Measurements from ENCODE around the gene SCGB1A1. TPM values are rescaled to one million over a fixed set of nuclear protein-coding genes. Genes with fewer than 3 reads are reported as not detected.

Gene SCGB1A1
- total RNA-seq, 1 experiment from 2014 or later = not detected

DNA sequence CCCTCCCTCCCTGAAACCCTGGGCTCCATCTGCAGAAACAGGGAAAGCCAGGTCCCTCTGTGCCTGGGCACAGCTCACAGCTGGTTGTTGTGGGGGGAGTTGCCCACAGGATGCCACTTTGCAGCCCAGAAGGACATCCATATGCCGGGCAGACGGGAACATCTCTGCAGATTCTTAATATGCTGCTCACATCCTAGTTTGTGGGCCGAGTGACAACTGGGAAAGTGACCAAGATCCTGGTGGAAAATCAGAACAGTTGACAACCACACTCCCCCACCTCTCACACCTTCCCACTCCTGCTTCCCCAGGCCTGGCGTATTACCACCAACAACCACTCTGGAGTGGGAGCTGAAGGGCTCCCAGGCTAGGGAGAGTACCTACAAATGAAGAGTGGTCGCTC is 7.3 kb upstream of the SCGB1A1 start:
- DNase-seq (ENCODE audit: low read depth, low spot score) = no peak
- in situ Hi-C loops (cut with HindIII; ENCODE audit: low pct_unique_long_range_greater_than_20kb, low sequenced_read_pairs) = no loop called here

DNA sequence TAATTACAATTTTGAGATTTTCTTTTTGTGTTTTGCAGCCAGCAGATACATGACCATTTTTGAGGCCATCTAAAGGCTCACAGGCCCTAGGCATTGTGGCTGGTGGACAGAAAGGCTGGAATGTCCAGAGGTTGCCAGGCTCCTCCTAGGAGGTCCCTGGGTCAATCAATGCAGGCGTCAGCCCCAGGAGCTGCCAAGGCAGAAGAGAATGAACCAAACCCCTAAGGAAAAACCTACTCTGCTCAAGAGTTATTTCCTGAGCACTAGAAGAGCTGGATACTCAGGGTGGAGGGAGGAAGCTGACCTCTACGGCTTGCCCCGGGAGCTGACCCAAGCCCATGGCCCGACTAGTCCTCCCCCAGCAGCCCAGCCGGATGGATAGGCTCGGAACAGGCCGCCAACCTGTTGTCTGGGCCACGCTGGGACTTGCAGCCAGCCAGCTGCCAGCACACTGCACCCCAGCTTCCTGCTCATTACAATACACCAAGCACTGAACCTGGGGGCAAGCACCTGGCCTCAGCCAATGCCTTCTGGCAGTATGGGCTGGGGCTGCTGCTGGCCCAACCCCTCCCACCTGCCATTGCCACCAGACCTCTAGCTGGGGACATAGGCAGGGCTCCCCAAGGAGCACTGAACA is 5.7 kb upstream of the SCGB1A1 start:
- no peak for DNase-seq (ENCODE audit: low read depth, low spot score)
- in situ Hi-C loops (cut with HindIII; ENCODE audit: low pct_unique_long_range_greater_than_20kb, low sequenced_read_pairs) = no loop called here

DNA sequence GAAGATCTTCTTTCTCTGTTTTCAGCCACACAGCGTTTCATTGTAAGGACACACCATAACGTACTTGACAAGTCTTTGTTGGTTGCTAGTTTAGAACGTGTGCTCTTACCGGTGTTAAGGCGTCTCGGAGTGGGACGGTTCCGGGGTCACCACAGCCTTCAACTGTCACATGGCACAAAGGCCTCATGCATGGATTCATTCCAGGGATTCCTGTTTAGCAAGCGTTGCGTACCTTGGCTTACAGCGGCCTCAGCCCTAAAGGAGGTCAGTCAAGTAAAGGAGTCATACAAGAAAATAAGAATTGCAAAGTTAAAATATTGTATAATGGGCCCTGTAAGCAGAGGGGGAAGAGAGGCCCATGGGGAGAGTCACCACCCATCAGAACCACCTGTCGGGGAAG is 2.2 kb upstream of the SCGB1A1 start:
- in situ Hi-C loops (cut with HindIII; ENCODE audit: low pct_unique_long_range_greater_than_20kb, low sequenced_read_pairs) = no loop called here
- DNase-seq (ENCODE audit: low read depth, low spot score) = no peak

DNA sequence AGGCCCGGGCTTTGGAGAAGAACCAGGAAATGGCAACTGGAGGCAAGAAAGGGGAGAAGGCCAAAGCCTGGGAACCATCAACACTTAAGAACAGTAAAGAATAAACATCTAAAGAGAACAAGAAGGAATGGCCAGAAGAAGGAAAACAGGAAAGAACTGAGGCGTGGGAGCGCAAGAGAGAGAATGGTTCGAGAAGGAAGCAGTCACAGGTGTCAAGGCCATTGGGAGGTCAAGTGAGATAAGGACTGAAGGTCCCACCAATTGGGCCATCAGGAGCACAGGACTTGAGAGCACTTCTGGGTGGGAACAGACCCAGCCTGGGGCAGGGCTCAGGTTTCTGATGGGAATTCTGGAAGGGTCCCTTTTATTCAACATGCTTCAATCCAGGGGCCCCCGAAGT is 697 bp upstream of the SCGB1A1 start:
- no peak for DNase-seq (ENCODE audit: low read depth, low spot score)
- in situ Hi-C loops (cut with HindIII; ENCODE audit: low pct_unique_long_range_greater_than_20kb, low sequenced_read_pairs) = no loop called here

DNA sequence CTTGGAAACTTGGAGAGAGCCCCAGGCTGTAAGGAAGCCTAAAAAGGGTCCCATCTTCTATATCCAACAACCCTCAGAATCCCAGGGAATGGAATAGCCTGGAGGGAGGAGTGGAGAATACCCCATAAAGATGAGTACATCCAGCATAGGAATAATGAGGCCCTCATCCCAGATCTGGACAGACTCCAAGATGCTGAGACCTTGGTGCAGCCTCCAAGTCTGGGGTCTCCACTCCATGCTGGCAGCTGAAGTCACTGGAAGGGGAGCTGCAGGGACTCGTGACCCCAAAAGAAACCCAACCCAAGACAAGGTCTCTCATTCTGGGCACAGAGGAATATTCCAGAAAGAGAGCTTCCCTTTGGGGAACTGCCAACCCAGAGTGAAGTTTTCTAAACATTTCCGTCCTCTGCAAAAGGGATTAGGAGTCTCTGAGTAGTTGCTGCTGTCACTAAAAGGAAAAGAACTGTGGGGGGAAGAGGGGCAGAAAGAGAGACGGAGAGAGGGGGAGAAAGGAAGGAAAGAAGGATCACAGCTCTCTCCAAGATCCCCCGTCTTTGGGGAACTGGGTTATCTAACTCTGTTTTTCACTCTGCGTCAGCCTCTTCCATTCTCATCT is 589 bp downstream of the SCGB1A1 start:
- DNase-seq (ENCODE audit: low read depth, low spot score) = no peak
- in situ Hi-C loops (cut with HindIII; ENCODE audit: low pct_unique_long_range_greater_than_20kb, low sequenced_read_pairs) = no loop called here

DNA sequence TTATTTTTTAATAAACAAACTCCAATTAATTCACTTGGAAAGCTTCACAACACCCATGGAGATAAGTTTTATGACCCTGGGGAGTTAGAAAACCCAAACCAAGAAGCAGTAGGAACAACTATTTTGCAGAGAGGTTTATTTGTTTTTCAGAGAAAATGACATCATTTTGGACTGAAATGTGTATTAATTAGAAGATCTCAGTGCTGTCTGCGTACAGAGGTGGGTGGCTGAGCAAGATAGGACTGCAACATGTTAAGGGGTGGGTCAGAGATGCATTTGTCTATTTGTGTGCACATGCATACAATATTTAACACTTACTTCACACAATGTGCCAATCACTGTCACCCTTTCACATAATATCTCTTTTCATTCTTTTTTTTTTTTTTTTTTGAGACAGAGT is 1.1 kb downstream of the SCGB1A1 start:
- DNase-seq (ENCODE audit: low read depth, low spot score) = no peak
- in situ Hi-C loops (cut with HindIII; ENCODE audit: low pct_unique_long_range_greater_than_20kb, low sequenced_read_pairs) = no loop called here

DNA sequence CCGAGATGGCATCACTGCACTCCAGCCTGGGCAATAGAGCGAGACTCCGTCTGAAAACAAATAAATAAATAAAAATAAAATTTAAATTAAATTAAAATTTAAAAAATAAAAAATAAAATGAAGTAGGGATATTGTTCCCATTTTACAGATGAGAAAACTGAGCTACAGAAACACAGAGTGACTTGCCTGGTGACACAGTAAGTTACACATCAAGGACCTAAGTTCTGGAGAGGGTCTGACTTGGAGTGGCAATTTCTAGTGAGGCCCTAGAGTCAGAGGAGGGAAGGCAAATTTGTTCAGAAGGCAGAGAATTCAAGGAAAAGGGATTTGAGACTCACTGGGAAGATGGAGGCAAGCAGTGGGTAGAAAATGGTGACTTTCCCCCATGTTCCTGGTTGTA is 2.0 kb downstream of the SCGB1A1 start:
- in situ Hi-C loops (cut with HindIII; ENCODE audit: low pct_unique_long_range_greater_than_20kb, low sequenced_read_pairs) = no loop called here
- no peak for DNase-seq (ENCODE audit: low read depth, low spot score)

DNA sequence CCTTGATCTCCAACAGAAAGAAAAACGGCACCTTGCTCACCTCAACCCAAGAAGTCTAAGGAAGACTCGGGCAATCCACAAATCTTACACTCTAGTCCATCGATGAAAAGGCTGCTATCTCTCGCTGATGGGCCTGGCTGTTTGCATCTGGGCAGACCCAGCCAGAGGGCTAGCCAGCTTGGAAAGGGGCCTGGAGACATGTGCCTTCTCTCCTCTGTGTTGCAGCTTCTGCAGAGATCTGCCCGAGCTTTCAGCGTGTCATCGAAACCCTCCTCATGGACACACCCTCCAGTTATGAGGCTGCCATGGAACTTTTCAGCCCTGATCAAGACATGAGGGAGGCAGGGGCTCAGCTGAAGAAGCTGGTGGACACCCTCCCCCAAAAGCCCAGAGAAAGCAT is 3.2 kb downstream of the SCGB1A1 start:
- in situ Hi-C loops (cut with HindIII; ENCODE audit: low pct_unique_long_range_greater_than_20kb, low sequenced_read_pairs) = no loop called here
- no peak for DNase-seq (ENCODE audit: low read depth, low spot score)

DNA sequence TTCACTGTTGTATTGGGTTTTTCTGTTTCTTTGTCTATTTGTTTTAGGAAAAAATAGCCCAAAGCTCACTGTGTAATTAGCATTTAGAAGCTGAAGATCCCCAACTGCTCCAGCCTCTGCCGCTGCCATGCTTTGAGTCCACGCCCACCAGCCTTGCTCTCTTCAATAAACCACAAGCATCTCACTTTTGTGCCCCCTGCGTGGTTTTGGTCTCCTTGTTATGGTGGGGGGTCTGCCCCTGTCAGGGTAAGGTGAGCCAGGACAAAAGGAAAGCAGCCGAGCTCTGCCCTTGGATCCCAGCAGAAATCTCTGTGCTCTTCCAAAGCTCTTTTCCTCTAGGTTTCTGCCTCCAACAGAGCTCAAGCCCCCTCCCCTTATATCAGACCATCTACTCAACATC is 4.2 kb downstream of the SCGB1A1 start:
- DNase-seq (ENCODE audit: low read depth, low spot score) = no peak
- in situ Hi-C loops (cut with HindIII; ENCODE audit: low pct_unique_long_range_greater_than_20kb, low sequenced_read_pairs) = no loop called here

DNA sequence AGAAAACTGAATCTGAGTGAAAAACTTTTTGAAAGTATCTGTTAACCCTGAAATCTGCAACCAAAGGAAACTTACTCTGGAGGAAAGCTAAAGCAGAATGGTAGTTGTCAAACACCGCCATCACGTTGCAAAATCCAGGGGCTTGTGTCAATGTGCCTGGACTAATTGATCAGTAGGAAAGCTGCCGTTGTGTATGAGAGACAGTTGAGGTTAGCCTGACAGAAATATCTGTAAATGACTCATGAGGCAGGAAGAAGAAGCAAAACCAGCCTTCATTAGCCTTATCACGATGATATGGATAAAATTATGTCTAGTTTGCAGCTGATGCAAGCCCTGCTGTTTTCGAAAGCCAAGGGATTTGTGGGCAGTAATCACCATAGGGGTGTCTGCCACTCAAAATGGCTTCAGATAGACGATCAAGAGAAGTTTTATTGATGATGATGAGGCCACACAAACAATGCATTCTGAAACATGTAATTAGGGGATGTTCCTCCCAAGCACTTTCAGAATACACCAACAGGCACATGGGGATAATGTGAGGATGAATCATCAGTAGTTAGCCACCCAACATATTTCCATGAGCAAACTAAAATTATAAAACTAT is 8.9 kb downstream of the SCGB1A1 start:
- in situ Hi-C loops (cut with HindIII; ENCODE audit: low pct_unique_long_range_greater_than_20kb, low sequenced_read_pairs) = no loop called here
- peak; percentile 37 for DNase-seq (ENCODE audit: low read depth, low spot score)

DNA sequence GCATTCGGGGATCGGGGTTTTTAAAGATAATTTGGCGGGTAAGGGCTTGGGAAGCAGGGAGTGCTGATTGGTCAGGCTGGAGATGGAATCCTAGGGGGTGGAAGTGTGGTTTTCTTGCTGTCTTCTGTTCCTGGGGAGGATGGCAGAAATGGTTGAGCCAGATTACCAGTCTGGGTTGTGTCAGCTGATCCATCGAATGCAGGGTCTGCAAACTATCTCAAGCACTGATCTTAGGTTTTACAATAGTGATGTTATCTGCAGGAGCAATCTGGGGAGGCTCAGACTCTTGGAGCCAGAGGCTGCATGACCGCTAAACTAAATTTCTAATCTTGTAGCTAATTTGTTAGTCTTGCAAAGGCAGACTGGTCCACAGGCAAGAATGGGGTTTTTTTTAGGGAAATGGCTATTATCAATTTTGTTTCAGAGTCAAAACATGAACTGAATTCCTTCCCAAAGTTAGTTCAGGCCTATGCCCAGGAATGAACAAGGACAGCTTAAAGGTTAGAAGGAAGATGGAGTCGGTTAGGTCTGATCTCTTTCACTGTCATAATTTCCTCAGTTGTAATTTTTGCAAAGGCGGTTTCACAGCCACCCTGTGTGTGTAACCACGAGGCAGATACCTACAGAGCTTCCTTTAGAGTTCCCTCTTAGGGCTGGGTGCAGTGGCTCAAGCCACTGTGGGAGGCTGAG is 10.2 kb downstream of the SCGB1A1 start:
- in situ Hi-C loops (cut with HindIII; ENCODE audit: low pct_unique_long_range_greater_than_20kb, low sequenced_read_pairs) = no loop called here

DNA sequence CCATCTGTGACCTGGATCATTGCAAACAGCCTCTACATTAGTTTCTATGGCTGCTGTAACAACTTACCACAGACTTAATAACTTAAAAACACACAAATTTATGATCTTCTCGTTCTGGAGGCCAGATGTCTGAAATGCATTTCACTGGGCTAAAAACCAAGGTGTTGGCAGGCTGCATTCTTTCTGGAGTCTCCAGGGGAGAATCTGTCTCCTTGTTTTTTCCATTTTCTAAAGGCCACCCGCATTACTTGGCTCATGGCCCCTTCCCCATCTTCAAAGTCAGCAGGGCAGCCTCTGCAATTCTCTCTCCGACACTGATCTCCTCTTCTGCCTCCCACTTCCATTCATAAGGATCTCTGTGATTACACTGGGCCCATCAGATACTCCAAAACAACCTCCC is 11.6 kb downstream of the SCGB1A1 start:
- in situ Hi-C loops (cut with HindIII; ENCODE audit: low pct_unique_long_range_greater_than_20kb, low sequenced_read_pairs) = no loop called here
- DNase-seq (ENCODE audit: low read depth, low spot score) = no peak

More for the DNA sequence above, 10.2 kb downstream of the SCGB1A1 start:
- no peak for DNase-seq (ENCODE audit: low read depth, low spot score)

DNA sequence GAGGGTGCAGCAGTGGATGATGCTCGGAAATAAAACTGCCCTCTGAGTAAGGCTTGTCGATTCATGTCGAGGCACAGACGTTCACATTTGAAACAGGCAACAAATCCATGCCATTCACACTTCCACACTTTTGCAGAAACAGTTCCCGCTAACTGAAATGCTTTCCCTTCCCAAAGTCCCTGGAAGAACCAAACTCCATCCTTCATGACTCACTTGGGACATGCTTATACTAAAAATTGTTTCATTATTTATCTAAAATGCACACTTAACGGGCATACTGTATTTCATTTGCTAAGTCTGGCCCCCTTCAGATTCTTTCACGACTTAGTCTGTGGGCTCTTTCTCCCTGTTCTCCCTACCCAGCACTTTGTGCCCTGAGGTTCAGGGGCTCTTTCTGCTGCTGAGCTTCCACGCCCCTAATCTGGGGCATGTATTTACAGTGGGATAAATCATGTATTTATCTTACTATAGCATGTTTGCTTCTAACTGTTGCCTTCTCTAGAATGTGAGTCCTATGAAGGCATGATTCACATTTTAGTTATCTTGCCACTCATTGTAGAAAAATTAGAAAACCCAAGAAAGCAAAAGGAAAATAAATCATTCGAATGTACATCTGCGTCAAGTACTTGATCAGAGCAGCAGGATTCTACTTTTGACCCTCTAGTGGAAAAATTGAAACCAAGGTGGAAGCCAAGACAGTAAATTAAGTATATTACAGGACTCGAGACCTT is 12.5 kb downstream of the SCGB1A1 start:
- in situ Hi-C loops (cut with HindIII; ENCODE audit: low pct_unique_long_range_greater_than_20kb, low sequenced_read_pairs) = no loop called here
- no peak for DNase-seq (ENCODE audit: low read depth, low spot score)

DNA sequence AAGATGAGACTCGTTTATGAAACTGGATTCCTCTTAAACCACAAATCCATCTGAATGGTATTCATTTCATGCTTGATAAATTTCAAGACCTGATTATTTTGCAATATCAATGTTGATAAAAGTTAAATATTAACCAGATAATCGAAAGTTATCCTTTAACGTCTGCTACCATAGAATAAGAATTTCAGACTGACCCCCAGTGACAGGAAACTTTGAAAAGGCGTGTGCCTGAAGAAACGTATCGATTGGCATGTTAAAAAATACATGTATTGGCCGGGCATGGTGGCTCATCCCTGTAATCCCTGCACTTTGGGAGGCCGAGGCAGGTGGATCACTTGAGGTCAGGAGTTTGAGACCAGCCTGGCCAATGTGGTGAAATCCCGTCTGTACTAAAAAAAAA is 13.9 kb downstream of the SCGB1A1 start:
- in situ Hi-C loops (cut with HindIII; ENCODE audit: low pct_unique_long_range_greater_than_20kb, low sequenced_read_pairs) = no loop called here
- DNase-seq (ENCODE audit: low read depth, low spot score) = no peak

DNA sequence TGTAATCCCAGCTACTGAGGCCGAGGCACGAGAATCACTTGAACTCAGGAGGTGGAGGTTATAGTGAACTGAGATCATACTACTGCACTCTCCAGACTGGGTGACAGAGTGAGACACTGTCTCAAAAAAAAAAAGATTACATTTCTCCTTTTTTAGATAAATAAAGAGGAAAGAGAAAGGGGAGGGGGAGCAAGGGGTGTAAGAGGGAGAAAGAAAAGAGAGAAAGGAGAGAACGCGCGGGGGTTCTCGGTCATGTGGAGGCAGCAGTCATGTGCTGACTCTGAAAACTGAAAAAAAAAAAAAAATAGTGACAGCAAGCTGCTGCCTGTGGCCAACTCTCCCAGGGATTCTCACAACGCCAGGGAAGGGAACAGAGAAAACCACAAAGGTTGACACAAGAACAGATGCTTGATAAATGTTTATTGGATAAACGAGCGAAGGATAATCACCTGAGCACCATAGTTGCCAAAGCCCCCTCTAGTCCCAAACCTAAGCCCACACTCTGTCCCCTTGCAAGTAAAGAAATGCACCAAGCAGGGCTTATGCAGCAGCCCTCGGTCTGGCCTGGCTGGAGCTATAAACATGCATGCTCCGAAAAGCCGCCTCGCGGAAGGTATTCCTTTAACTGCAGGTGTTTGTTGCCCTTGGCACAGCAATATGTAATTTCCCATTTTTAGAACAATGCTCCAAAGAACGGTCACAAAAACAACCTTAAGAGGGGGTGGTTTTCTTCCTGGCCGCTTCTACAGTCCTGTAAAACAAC is 14.5 kb downstream of the SCGB1A1 start:
- in situ Hi-C loops (cut with HindIII; ENCODE audit: low pct_unique_long_range_greater_than_20kb, low sequenced_read_pairs) = no loop called here
- DNase-seq (ENCODE audit: low read depth, low spot score) = no peak

DNA sequence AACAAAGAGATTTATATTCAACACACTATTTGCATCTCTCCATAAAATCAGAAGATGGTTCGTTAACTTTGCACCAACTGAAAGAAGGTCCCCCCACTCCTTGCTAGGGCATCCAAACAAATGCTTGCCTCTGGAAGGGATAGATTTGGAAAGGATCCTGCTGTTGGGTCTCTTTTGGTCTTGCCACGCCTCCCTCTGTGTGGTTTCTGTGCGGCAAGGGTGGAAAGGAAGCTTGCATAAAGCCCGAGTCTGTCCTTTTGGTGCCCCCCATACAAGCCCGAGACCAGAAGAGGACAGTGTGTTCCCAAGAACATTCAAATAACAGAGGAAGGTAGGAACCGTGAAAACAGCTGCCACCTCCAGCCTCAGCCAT is 15.1 kb downstream of the SCGB1A1 start:
- DNase-seq (ENCODE audit: low read depth, low spot score) = no peak
- in situ Hi-C loops (cut with HindIII; ENCODE audit: low pct_unique_long_range_greater_than_20kb, low sequenced_read_pairs) = no loop called here

DNA sequence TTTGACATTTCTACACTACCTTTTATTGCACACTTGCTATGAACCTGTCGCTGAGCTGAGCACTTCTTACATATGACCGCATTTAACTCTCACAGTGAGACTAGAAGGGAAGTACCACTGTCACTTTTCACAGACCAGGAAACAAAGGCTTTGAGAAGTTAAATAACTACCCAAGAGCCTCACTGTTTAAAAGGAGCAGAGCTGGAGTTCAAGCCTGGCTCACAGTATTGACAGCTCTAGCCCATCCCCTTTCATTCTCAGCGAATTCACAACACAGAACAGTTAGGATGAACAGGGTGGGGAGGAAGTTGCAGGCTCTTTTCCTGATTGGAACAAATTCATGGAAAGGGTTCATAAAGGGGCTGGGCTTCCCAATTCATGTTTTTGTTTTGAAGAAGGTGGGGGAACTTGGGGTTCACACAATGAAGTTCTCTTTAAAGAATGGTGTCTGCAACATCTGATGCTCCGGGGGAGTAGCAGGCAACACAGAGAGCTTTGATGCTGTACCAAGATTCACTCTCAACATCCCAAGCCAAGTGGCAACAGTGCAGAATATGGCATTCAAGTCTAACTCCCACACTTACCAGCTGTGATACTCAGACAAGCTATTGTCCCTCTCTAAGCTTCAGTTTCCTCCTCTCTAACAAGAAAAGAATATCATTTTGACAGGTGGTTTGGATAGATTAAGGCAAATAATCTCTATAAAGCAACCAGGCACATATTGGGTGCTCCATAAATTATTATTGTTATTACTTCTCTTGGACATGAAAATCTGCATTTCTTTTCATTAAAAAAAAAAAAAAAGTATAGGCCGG is 17.2 kb downstream of the SCGB1A1 start:
- no peak for DNase-seq (ENCODE audit: low read depth, low spot score)
- in situ Hi-C loops (cut with HindIII; ENCODE audit: low pct_unique_long_range_greater_than_20kb, low sequenced_read_pairs) = no loop called here
